Loucy (cell line): ENCODE results near the gene WDFY1.

Source experiments
- H2AFZ ChIP-seq: fragments of 200-600 bp; sonication (generic); 2 replicates; pipeline ENCODE4 v1.6.0; 2016; ENCODE audit warnings: antibody characterized with exemption, mild to moderate bottlenecking, low read length, moderate library complexity
- H3F3A ChIP-seq: fragments of 200-600 bp; 2 replicates; pipeline ENCODE4 v1.6.0; 2016; ENCODE audit warnings: antibody characterized with exemption, low read depth, mild to moderate bottlenecking
- H3K27me3 ChIP-seq: fragments of 200-600 bp; sonication (generic); 2 replicates; pipeline ENCODE4 v1.6.1; 2014; ENCODE audit warnings: low read length, mild to moderate bottlenecking; ENCODE audit not compliant: insufficient read depth, poor library complexity, severe bottlenecking
- H3K36me3 ChIP-seq: fragments of 200-600 bp; sonication (generic); 2 replicates; pipeline ENCODE4 v1.6.1; 2016; ENCODE audit warnings: low read length; ENCODE audit not compliant: insufficient read depth
- H3K4me1 ChIP-seq: fragments of 200-600 bp; sonication (generic); 2 replicates; pipeline ENCODE4 v1.5.1; 2014; ENCODE audit warnings: low read length, mild to moderate bottlenecking; ENCODE audit not compliant: insufficient read depth, poor library complexity, severe bottlenecking
- H3K4me2 ChIP-seq: fragments of 200-600 bp; sonication (generic); 2 replicates; pipeline ENCODE4 v1.6.0; 2014; ENCODE audit warnings: antibody characterized with exemption, low read length, low read depth, mild to moderate bottlenecking; ENCODE audit not compliant: poor library complexity, severe bottlenecking
- H3K4me3 ChIP-seq: fragments of 200-600 bp; sonication (generic); 2 replicates; pipeline ENCODE4 v1.5.1; 2014; ENCODE audit warnings: low read length, mild to moderate bottlenecking, mixed read lengths; ENCODE audit not compliant: poor library complexity, severe bottlenecking
- H3K79me2 ChIP-seq: fragments of 200-600 bp; sonication (generic); 2 replicates; pipeline ENCODE4 v1.6.1; 2014; ENCODE audit warnings: low read length; ENCODE audit not compliant: insufficient read depth
- H3K9ac ChIP-seq: fragments of 200-600 bp; sonication (generic); 2 replicates; pipeline ENCODE4 v1.6.0; 2014; ENCODE audit warnings: mild to moderate bottlenecking, low read depth, low read length, moderate library complexity; ENCODE audit not compliant: poor library complexity, severe bottlenecking
- H3K9me2 ChIP-seq: fragments of 200-600 bp; sonication (generic); replicated peaks from 2 replicates; pipeline ENCODE4 v1.6.1; 2016; ENCODE audit warnings: low read depth, low read length, mixed read lengths
- H3K9me3 ChIP-seq: fragments of 200-600 bp; sonication (generic); 2 replicates; pipeline ENCODE4 v1.6.1; 2014; ENCODE audit warnings: mild to moderate bottlenecking, antibody characterized with exemption, low read length, low read depth; ENCODE audit not compliant: insufficient read depth
- H4K20me1 ChIP-seq: fragments of 200-600 bp; sonication (generic); 2 replicates; pipeline ENCODE4 v1.6.0; 2014; ENCODE audit warnings: antibody characterized with exemption, low read length, mild to moderate bottlenecking; ENCODE audit not compliant: insufficient read depth, poor library complexity, severe bottlenecking
- EZH2phosphoT487 ChIP-seq: fragments of 200-600 bp; IDR thresholded peaks from 2 replicates; pipeline ENCODE4 v1.6.1; 2018; ENCODE audit warnings: antibody characterized with exemption, mild to moderate bottlenecking, moderate library complexity, borderline replicate concordance
- TF ChIP-seq, protein P1 (sequence below): fragments of 200-600 bp; sonication (generic); conservative IDR thresholded peaks from 2 replicates; pipeline ENCODE4 v1.5.1; 2014; ENCODE audit warnings: mild to moderate bottlenecking, antibody characterized with exemption, low read length

WDFY1 gene

DNA sequence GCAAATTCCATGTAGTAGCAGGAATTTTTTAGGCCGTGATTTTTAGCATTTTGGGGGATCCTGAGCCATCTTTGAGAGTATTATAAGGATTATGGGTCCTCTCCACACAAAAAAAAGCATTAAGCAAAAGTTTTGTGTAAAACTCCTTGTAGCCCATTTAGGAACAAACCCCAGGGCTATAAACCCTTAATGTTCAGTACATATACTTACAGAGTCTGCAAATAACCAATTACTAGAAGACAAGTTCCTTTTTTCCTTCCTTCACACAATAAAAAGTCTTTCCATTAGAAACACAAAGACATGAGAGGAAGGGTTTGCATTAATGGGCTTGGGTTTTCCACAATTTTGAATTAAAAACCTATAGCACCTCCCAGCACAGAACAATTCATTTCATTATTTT, 44.6 kb downstream of the WDFY1 start:
- Histone ChIP-seq H3K4me2 (no peak overlapping the region), H3K9ac (no peak overlapping the region), H4K20me1 (no peaks in the 10 kb centered on the region), H3K36me3 (peaks cover 56% of the 10 kb centered on the region; the same call in 1 of the 2 replicates), H3K4me3 (no peak overlapping the region), H3K9me2 (no peaks in the 10 kb centered on the region), H3K27me3 (no peaks in the 10 kb centered on the region), H3K4me1 (no peaks in the 10 kb centered on the region), H2AFZ (no peak overlapping the region), H3F3A (no peaks in the 10 kb centered on the region), H3K9me3 (no peaks in the 10 kb centered on the region), H3K79me2 (no peaks in the 10 kb centered on the region)
- TF ChIP-seq EZH2phosphoT487: no peak
- TF ChIP-seq, protein P1, sequence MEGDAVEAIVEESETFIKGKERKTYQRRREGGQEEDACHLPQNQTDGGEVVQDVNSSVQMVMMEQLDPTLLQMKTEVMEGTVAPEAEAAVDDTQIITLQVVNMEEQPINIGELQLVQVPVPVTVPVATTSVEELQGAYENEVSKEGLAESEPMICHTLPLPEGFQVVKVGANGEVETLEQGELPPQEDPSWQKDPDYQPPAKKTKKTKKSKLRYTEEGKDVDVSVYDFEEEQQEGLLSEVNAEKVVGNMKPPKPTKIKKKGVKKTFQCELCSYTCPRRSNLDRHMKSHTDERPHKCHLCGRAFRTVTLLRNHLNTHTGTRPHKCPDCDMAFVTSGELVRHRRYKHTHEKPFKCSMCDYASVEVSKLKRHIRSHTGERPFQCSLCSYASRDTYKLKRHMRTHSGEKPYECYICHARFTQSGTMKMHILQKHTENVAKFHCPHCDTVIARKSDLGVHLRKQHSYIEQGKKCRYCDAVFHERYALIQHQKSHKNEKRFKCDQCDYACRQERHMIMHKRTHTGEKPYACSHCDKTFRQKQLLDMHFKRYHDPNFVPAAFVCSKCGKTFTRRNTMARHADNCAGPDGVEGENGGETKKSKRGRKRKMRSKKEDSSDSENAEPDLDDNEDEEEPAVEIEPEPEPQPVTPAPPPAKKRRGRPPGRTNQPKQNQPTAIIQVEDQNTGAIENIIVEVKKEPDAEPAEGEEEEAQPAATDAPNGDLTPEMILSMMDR: no peak

DNA sequence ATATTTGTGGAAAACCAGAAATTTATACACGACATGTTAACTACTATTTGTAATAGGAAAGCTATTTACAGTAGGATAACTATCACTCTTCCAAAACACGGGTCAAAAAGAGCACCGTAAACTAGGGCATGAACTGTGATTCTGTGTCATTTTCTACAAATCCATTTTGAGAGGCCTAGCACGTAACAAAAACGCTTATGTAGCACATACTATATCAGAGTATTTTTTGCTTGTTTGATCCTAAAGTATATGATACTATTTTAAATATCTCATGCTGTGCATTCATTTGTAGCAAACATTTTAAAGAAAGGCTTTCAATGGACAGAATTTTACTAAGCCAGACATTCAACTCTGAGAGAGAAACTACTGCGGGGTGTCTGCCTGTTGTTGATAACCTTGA, 45.1 kb downstream of the WDFY1 start:
- no peak overlapping the region for H3K4me2 ChIP-seq
- no peak overlapping the region for H3K4me3 ChIP-seq
- no peaks in the 10 kb centered on the region for H3K9me3 ChIP-seq
- no peak overlapping the region for H3K9ac ChIP-seq
- no peaks in the 10 kb centered on the region for H3F3A ChIP-seq
- H4K20me1 ChIP-seq: no peaks in the 10 kb centered on the region
- no peaks in the 10 kb centered on the region for H3K79me2 ChIP-seq
- H2AFZ ChIP-seq: no peak overlapping the region
- H3K36me3 ChIP-seq: peaks cover 54% of the 10 kb centered on the region; the same call in 1 of the 2 replicates
- H3K9me2 ChIP-seq: no peaks in the 10 kb centered on the region
- TF ChIP-seq, protein P1: no peak
- no peak for TF ChIP-seq EZH2phosphoT487
- no peaks in the 10 kb centered on the region for H3K4me1 ChIP-seq
- no peaks in the 10 kb centered on the region for H3K27me3 ChIP-seq

DNA sequence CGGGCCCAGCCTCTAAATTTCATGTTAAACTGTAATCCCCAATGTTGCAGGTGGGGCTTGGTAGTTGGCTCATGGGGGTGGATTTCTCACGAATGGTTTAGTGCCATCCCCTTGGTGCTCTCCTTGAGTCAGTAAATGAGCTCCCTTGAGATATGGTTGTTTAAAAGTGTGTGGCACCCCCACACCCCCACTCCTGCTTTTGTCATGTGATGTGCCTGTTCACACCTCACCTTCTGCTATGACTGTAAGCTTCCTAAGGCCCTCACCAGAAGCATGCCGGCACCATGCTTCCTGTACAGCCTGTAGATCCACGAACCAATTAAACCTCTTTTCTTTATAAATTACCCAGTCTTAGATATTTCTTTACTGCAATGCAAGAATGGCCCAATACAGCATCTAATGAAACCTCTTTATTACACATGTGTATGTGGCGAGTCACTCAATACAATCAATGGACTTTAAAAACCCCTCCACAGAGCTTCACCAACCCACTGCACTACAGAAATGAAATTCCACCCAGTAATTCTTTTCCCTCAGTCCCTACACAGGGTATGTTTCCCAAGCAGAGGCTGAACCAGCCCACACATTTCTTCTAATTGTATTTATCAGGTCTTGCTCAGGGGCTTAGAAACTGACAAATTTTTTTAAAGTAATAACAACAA, 47.3 kb downstream of the WDFY1 start:
- Histone ChIP-seq H3F3A (no peaks in the 10 kb centered on the region), H3K4me2 (no peak overlapping the region), H3K79me2 (no peaks in the 10 kb centered on the region), H3K27me3 (no peaks in the 10 kb centered on the region), H3K9ac (no peak overlapping the region), H3K36me3 (peaks cover 47% of the 10 kb centered on the region; the same call in 1 of the 2 replicates), H2AFZ (no peak overlapping the region), H3K9me3 (no peaks in the 10 kb centered on the region), H4K20me1 (no peaks in the 10 kb centered on the region), H3K4me3 (no peak overlapping the region), H3K9me2 (no peaks in the 10 kb centered on the region), H3K4me1 (no peaks in the 10 kb centered on the region)
- TF ChIP-seq, protein P1: no peak
- TF ChIP-seq EZH2phosphoT487: no peak
